ENCODE results near the gene CRX. TPM values are rescaled to one million over a fixed set of nuclear protein-coding genes. Genes with fewer than 3 reads are reported as not detected.
A peak's percentile ranks its signal among the peaks of the same experiment; 100 is the strongest.

CRX gene
- total and polyA plus RNA-seq, 2 experiments from 2014 or later, result 0.04 to 0.15 TPM

DNA sequence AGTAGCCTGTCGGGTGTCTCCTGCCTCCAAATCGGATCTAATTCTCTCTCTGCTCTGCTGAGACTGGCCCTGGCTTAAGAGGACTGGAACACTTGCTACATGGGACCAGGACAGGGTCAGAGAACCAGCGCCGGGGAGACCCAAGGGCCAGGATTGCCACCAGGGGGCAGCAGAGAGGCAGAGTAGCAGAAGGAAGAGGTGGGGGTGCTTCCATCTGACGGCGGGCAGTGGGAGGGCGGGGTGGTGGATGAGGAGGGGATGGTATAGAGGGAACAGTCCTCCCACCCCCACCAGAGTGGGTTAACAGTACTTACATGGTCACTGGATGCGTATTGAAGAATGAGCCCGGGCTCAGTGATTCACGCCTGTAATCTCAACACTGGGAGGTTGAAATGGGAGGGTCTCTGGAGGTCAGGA is 31.3 kb upstream of the CRX start:
- Histone ChIP-seq H3K4me3 (no peak overlapping the region), H3K9me3 (ENCODE audit: low read depth) (no peaks in the 10 kb centered on the region), H3K27me3 (no peaks in the 10 kb centered on the region), H3K27ac (no peak overlapping the region), H3K4me1 (ENCODE audit: low read depth) (no peaks in the 10 kb centered on the region), H3K36me3 (peaks cover 13% of the 10 kb centered on the region)
- TF ChIP-seq, protein P1, sequence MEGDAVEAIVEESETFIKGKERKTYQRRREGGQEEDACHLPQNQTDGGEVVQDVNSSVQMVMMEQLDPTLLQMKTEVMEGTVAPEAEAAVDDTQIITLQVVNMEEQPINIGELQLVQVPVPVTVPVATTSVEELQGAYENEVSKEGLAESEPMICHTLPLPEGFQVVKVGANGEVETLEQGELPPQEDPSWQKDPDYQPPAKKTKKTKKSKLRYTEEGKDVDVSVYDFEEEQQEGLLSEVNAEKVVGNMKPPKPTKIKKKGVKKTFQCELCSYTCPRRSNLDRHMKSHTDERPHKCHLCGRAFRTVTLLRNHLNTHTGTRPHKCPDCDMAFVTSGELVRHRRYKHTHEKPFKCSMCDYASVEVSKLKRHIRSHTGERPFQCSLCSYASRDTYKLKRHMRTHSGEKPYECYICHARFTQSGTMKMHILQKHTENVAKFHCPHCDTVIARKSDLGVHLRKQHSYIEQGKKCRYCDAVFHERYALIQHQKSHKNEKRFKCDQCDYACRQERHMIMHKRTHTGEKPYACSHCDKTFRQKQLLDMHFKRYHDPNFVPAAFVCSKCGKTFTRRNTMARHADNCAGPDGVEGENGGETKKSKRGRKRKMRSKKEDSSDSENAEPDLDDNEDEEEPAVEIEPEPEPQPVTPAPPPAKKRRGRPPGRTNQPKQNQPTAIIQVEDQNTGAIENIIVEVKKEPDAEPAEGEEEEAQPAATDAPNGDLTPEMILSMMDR (IDR thresholded peaks at IDR 0.05; ENCODE audit: low read depth, low read length), result peak; percentile 91
- peak; percentile 79 to 92 for DNase-seq (ENCODE audit: low read depth in 1 of 2, low spot score in 1 of 2)

GRCh38 chr19:47792616-47793015 is 29.1 kb upstream of the CRX start:
- TF ChIP-seq, protein P1 (IDR thresholded peaks at IDR 0.05; ENCODE audit: low read depth, low read length), result no peak
- H3K4me3 ChIP-seq, result no peak overlapping the region
- no peaks in the 10 kb centered on the region for H3K27me3 ChIP-seq

GRCh38 chr19:47794526-47794925 is 27.2 kb upstream of the CRX start:
- H3K9me3 ChIP-seq (ENCODE audit: low read depth), result no peaks in the 10 kb centered on the region
- TF ChIP-seq, protein P1 (IDR thresholded peaks at IDR 0.05; ENCODE audit: low read depth, low read length), result no peak
- no peak for DNase-seq (ENCODE audit: low read depth in 1 of 2, low spot score in 1 of 2)

More at GRCh38 chr19:47792616-47793015, 29.1 kb upstream of the CRX start:
- H3K4me1 ChIP-seq (ENCODE audit: low read depth), result no peaks in the 10 kb centered on the region
- no peak for DNase-seq (ENCODE audit: low read depth in 1 of 2, low spot score in 1 of 2)
- H3K27ac ChIP-seq, result no peak overlapping the region
- H3K36me3 ChIP-seq, result peaks cover 2% of the 10 kb centered on the region
- no peaks in the 10 kb centered on the region for H3K9me3 ChIP-seq (ENCODE audit: low read depth)

GRCh38 chr19:47796785-47797184 is 25.0 kb upstream of the CRX start:
- no peaks in the 10 kb centered on the region for H3K27me3 ChIP-seq
- H3K4me3 ChIP-seq, result no peak overlapping the region
- no peaks in the 10 kb centered on the region for H3K36me3 ChIP-seq
- H3K27ac ChIP-seq, result no peak overlapping the region
- no peak for DNase-seq (ENCODE audit: low read depth in 1 of 2, low spot score in 1 of 2)
- no peaks in the 10 kb centered on the region for H3K9me3 ChIP-seq (ENCODE audit: low read depth)
- TF ChIP-seq, protein P1 (IDR thresholded peaks at IDR 0.05; ENCODE audit: low read depth, low read length), result no peak
- no peaks in the 10 kb centered on the region for H3K4me1 ChIP-seq (ENCODE audit: low read depth)

More at GRCh38 chr19:47794526-47794925, 27.2 kb upstream of the CRX start:
- Histone ChIP-seq H3K4me3 (no peak overlapping the region), H3K36me3 (no peaks in the 10 kb centered on the region), H3K27ac (no peak overlapping the region), H3K4me1 (ENCODE audit: low read depth) (no peaks in the 10 kb centered on the region), H3K27me3 (no peaks in the 10 kb centered on the region)

GRCh38 chr19:47797996-47798903 is 23.5 kb upstream of the CRX start:
- Histone ChIP-seq H3K4me3 (no peak overlapping the region), H3K27ac (no peak overlapping the region), H3K27me3 (no peaks in the 10 kb centered on the region), H3K9me3 (ENCODE audit: low read depth) (no peaks in the 10 kb centered on the region), H3K4me1 (ENCODE audit: low read depth) (no peaks in the 10 kb centered on the region), H3K36me3 (no peaks in the 10 kb centered on the region)
- DNase-seq (ENCODE audit: low read depth in 1 of 2, low spot score in 1 of 2), result no peak
- TF ChIP-seq, protein P1 (IDR thresholded peaks at IDR 0.05; ENCODE audit: low read depth, low read length), result no peak
